ENCODE data around the gene TBC1D16.

DNA sequence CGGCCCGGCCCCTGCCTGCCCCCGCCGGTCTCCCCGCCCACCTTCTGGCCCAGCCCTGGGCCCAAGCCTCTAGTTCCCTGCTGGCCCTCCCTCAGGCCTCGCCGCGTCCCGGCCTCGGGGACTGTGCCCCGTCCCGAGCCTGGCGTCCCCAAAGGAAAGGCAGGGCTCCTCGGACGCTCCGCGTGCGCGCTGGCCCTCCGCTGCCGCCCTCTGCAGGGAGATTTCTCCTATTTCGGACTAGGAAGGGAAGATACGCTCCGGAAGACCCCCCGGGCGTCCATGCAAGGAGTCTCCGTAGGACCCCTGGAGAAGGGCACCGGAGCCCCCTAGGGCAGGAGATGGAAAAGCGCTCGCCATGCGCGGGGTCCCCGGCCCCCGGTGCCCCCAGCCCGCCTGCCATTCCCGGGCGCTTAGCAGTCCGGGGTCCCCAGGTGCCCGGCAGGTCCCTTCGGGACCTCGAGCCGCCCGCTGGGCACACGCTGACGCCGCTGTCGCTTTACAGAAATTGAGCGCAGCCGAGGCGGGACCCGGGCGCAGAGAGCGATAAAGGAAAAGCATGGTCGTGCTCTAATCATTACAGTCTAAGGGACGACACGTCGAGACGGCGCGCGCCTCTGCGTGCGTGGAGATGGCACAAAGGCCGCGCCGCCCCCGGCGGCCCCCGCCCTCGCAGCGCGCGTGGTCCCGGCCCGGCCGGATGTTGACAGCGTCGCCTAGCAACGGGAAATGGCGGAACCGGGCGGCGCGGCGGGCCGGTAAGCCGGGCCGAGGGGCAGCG is 454 bp upstream of the TBC1D16 start, which contains the start of gene CCDC40:
- TF ChIP-seq POLR2AphosphoS5 (IDR thresholded peaks at IDR 0.05; ENCODE audit: borderline replicate concordance, low read depth, low read length) (peak; percentile 73; the same call in 1 of the 2 replicates), EZH2 (IDR thresholded peaks at IDR 0.05) (no peak), FOXP2 (optimal IDR thresholded peaks at IDR 0.05; ENCODE audit: control extremely low read depth, extremely low read length, insufficient read depth) (no peak)

All from SK-N-MC (cell line).